GM23338 (cell line): ENCODE results near the gene C1orf21. TPM values are rescaled to one million over a fixed set of nuclear protein-coding genes. Genes with fewer than 3 reads are reported as not detected.

Experiments used
- ATAC-seq: fragments of 200-7000 bp; cut with Tn5 transposase; 3 replicates; pipeline ENCODE4 v1.9.1; 2020
- DNase-seq: peaks from one replicate; pipeline ENCODE4 v3.0.0-alpha.2; 2015; ENCODE audit warnings: low spot score
- H2AFZ ChIP-seq: fragments of 200-600 bp; sonication (generic); 2 replicates; pipeline ENCODE4 v1.8.0; 2016; ENCODE audit warnings: antibody characterized with exemption, mild to moderate bottlenecking, moderate library complexity
- H3F3A ChIP-seq: fragments of 200-600 bp; sonication (generic); replicated peaks from 2 replicates; pipeline ENCODE4 v1.8.0; 2017; ENCODE audit warnings: antibody characterized with exemption, mixed run types, low read depth
- H3K27ac ChIP-seq: fragments of 200-600 bp; sonication (generic); 2 replicates; pipeline ENCODE4 v1.6.1; 2016; ENCODE audit warnings: low read depth
- H3K27me3 ChIP-seq: fragments of 200-600 bp; sonication (generic); 2 replicates; pipeline ENCODE4 v1.8.0; 2016; ENCODE audit warnings: mild to moderate bottlenecking, mixed run types, moderate library complexity; ENCODE audit not compliant: insufficient read depth
- H3K36me3 ChIP-seq: fragments of 200-600 bp; sonication (generic); 2 replicates; pipeline ENCODE4 v1.8.0; 2016; ENCODE audit warnings: mild to moderate bottlenecking; ENCODE audit not compliant: insufficient read depth
- H3K4me1 ChIP-seq: fragments of 200-600 bp; sonication (generic); 2 replicates; pipeline ENCODE4 v1.8.0; 2016; ENCODE audit warnings: mild to moderate bottlenecking, moderate library complexity; ENCODE audit not compliant: insufficient read depth
- H3K4me2 ChIP-seq: fragments of 200-600 bp; sonication (generic); 2 replicates; pipeline ENCODE4 v1.7.1; 2017; ENCODE audit warnings: mixed run types
- H3K4me3 ChIP-seq: fragments of 200-600 bp; sonication (generic); 2 replicates; pipeline ENCODE4 v1.6.1; 2016; ENCODE audit warnings: mixed run types
- H3K79me2 ChIP-seq: fragments of 200-600 bp; sonication (generic); replicated peaks from 2 replicates; pipeline ENCODE4 v1.8.0; 2017; ENCODE audit warnings: mild to moderate bottlenecking; ENCODE audit not compliant: insufficient read depth
- H3K9me2 ChIP-seq: fragments of 200-600 bp; sonication (generic); 2 replicates; pipeline ENCODE4 v1.8.0; 2017; ENCODE audit not compliant: insufficient read depth
- H4K20me1 ChIP-seq: fragments of 200-600 bp; sonication (generic); replicated peaks from 2 replicates; pipeline ENCODE4 v1.8.0; 2017; ENCODE audit warnings: mild to moderate bottlenecking; ENCODE audit not compliant: insufficient read depth
- H3K27ac Mint-ChIP-seq: 2 replicates; pipeline ENCODE4 v1.8.0; 2020; ENCODE audit warnings: inconsistent platforms, mild to moderate bottlenecking, moderate library complexity, mixed read lengths
- H3K27me3 Mint-ChIP-seq: 3 replicates; pipeline ENCODE4 v1.8.0; 2022; ENCODE audit warnings: low read depth, mild to moderate bottlenecking, moderate library complexity, mixed read lengths, inconsistent platforms; ENCODE audit not compliant: insufficient read depth, poor library complexity
- H3K36me3 Mint-ChIP-seq: 3 replicates; pipeline ENCODE4 v1.8.0; 2021; ENCODE audit warnings: low read depth, mild to moderate bottlenecking, inconsistent platforms, moderate library complexity, mixed read lengths
- H3K4me1 Mint-ChIP-seq: 3 replicates; pipeline ENCODE4 v1.8.0; 2020; ENCODE audit warnings: mild to moderate bottlenecking, inconsistent platforms, mixed read lengths
- H3K4me3 Mint-ChIP-seq: 3 replicates; pipeline ENCODE4 v1.8.0; 2021; ENCODE audit warnings: moderate library complexity, mild to moderate bottlenecking, inconsistent platforms, mixed read lengths
- H3K9me3 Mint-ChIP-seq: 3 replicates; pipeline ENCODE4 v1.8.0; 2020; ENCODE audit warnings: moderate library complexity, mild to moderate bottlenecking, inconsistent platforms, mixed read lengths
- CREB1 ChIP-seq: fragments of 250-450 bp; sonication (Bioruptor Pico); IDR thresholded peaks from 2 replicates; pipeline ENCODE4 v1.5.0; 2020; ENCODE audit warnings: low read depth, mild to moderate bottlenecking, moderate library complexity
- EZH2 ChIP-seq: fragments of 200-600 bp; sonication (generic); IDR thresholded peaks from one replicate; pipeline ENCODE4 v1.8.0; 2017; ENCODE audit warnings: antibody characterized with exemption, mild to moderate bottlenecking, low read depth; ENCODE audit not compliant: unreplicated experiment
- EZH2phosphoT487 ChIP-seq: fragments of 200-600 bp; sonication (generic); IDR thresholded peaks from one replicate; pipeline ENCODE4 v1.8.1; 2018; ENCODE audit warnings: antibody characterized with exemption; ENCODE audit not compliant: unreplicated experiment
- JUNB ChIP-seq: IDR thresholded peaks from one replicate; pipeline ENCODE4 v1.6.1; 2016; ENCODE audit warnings: antibody characterized with exemption; ENCODE audit not compliant: unreplicated experiment
- NANOG ChIP-seq: IDR thresholded peaks from 2 replicates; pipeline ENCODE4 v1.6.1; 2016; ENCODE audit warnings: antibody characterized with exemption, borderline replicate concordance
- POLR2AphosphoS5 ChIP-seq: IDR thresholded peaks from 2 replicates; pipeline ENCODE4 v1.6.1; 2016; ENCODE audit warnings: antibody characterized with exemption, low read depth
- STAT1 ChIP-seq: IDR thresholded peaks from one replicate; pipeline ENCODE4 v1.6.1; 2016; ENCODE audit warnings: antibody characterized with exemption; ENCODE audit not compliant: unreplicated experiment
- ZNF114 ChIP-seq: fragments of 250-450 bp; sonication (Bioruptor Pico); IDR thresholded peaks from 2 replicates; pipeline ENCODE4 v1.5.0; 2020; ENCODE audit warnings: mild to moderate bottlenecking, moderate library complexity
- ZNF331 ChIP-seq: fragments of 250-450 bp; sonication (Bioruptor Pico); IDR thresholded peaks from 2 replicates; pipeline ENCODE4 v1.5.0; 2020; ENCODE audit warnings: low read depth, mild to moderate bottlenecking, moderate library complexity
- polyA plus RNA-seq: library from polyadenylated mRNA; unstranded; fragments of >200 nt; fragmentation: Nextera tagmentation; extraction: Ambion mirVana; gene quantifications from 2 replicates; pipeline ENCODE4 v1.2.1, GENCODE V29; 2016
- total RNA-seq: library from RNA; depleted of rRNA; stranded (reverse); fragments of >200 nt; shearing (Covaris generic); gene quantifications from 2 replicates; pipeline ENCODE4 v1.2.3, GENCODE V29; 2014
- TF ChIP-seq, protein P1 (sequence below), 2 experiments: fragments of 200-600 bp in 1 of 2; sonication (generic) in 1 of 2; conservative IDR thresholded peaks; 2 replicates each; pipeline versions ENCODE4 v1.5.1 to v1.6.1; 2016 to 2017; ENCODE audit warnings: antibody characterized with exemption in 2 of 2, low read depth in 2 of 2, mild to moderate bottlenecking in 2 of 2, moderate library complexity in 1 of 2
- TF ChIP-seq, protein P2 (sequence below): IDR thresholded peaks from 2 replicates; pipeline ENCODE4 v1.6.1; 2016; ENCODE audit warnings: antibody characterized with exemption
- TF ChIP-seq, protein P3 (sequence below): IDR thresholded peaks from one replicate; pipeline ENCODE4 v1.6.1; 2018; ENCODE audit warnings: antibody characterized with exemption; ENCODE audit not compliant: unreplicated experiment

Gene C1orf21
- total and polyA plus RNA-seq, 2 experiments from 2014 or later, result 28.0 to 40.4 TPM

DNA sequence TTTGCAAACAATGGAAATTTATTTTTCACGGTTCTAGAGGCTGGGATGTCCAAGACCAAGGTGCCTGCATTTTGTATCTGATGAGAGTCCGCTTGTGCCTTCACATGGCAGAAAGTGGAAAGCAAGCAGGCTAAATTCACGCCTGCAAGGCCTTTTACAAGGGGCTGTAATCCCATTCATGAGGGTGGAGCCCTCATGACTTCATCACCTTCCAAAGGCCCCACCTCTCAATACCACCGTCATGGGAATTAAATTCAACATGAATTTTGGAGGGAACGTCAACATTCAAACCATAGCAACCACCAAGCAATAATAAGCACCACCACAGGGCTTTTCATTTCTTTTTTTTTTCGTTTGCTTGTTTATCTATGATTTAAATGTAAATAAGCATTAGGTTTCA, 115.3 kb downstream of the C1orf21 start:
- H3K4me3 ChIP-seq, result no peak overlapping the region
- Mint-ChIP-seq H3K4me3 (no peak overlapping the region), H3K27me3 (no peaks in the 10 kb centered on the region), H3K4me1 (peaks cover 22% of the 10 kb centered on the region), H3K36me3 (no peaks in the 10 kb centered on the region; the same call in 2 of the 3 replicates), H3K9me3 (no peaks in the 10 kb centered on the region), H3K27ac (no peak overlapping the region)
- TF ChIP-seq CREB1, result no peak
- TF ChIP-seq EZH2, result no peak
- no peak for TF ChIP-seq EZH2phosphoT487
- TF ChIP-seq NANOG, result no peak
- H3K4me1 ChIP-seq, result peaks cover 47% of the 10 kb centered on the region
- H3F3A ChIP-seq, result no peaks in the 10 kb centered on the region
- H3K79me2 ChIP-seq, result peaks cover 67% of the 10 kb centered on the region
- H3K9me2 ChIP-seq, result no peaks in the 10 kb centered on the region
- no peak overlapping the region for H3K4me2 ChIP-seq
- no peak overlapping the region for H3K27ac ChIP-seq
- DNase-seq, result no peak
- no peaks in the 10 kb centered on the region for H3K36me3 ChIP-seq
- H2AFZ ChIP-seq, result no peak overlapping the region
- no peaks in the 10 kb centered on the region for H4K20me1 ChIP-seq
- H3K27me3 ChIP-seq, result no peaks in the 10 kb centered on the region
- no peak for ATAC-seq

DNA sequence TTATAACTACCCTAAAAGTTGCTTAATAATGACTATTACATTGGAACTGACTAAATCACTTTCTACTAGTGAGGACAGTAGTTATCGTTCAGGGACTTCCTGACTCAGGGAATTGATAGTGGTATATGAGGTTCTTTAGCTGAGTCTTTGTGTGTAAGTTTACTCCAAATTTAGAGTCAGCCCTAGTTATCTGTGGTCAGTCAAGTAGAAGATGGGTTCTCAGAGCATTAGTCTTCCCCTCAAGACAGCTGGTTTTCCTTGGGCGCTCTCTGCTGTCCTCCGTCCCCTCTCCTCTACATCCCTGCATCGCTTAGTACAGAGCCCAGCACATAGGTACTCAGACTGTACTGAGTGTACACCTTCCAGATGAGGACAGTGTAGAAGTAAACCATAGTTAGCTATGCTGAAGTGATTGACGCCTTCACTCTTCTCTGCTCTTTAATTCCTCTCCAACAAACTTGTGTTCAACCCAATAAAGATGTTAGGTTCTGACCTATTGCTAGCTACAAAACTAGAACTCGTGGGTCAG, 116.5 kb downstream of the C1orf21 start:
- H3K4me3 Mint-ChIP-seq, result no peak overlapping the region
- H2AFZ ChIP-seq, result no peak overlapping the region
- no peaks in the 10 kb centered on the region for H3F3A ChIP-seq
- no peaks in the 10 kb centered on the region for H3K27me3 ChIP-seq
- H3K36me3 Mint-ChIP-seq, result no peaks in the 10 kb centered on the region; the same call in 2 of the 3 replicates
- no peaks in the 10 kb centered on the region for H3K9me2 ChIP-seq
- H3K4me1 Mint-ChIP-seq, result peaks cover 22% of the 10 kb centered on the region
- no peak overlapping the region for H3K27ac Mint-ChIP-seq
- no peaks in the 10 kb centered on the region for H3K36me3 ChIP-seq
- DNase-seq (no peak), ATAC-seq (0 out of 3 replicates have a peak, but pooled peaks have one; percentile 19)
- peaks cover 66% of the 10 kb centered on the region for H3K79me2 ChIP-seq
- H3K9me3 Mint-ChIP-seq, result no peaks in the 10 kb centered on the region
- no peak overlapping the region for H3K4me3 ChIP-seq
- H3K4me1 ChIP-seq, result peaks cover 39% of the 10 kb centered on the region
- no peaks in the 10 kb centered on the region for H3K27me3 Mint-ChIP-seq
- peak overlapping the region; percentile 16; the same call in 1 of the 2 replicates for H3K27ac ChIP-seq
- TF ChIP-seq EZH2phosphoT487 (no peak), JUNB (no peak), POLR2AphosphoS5 (no peak), EZH2 (no peak), CREB1 (no peak), STAT1 (no peak), ZNF331 (no peak), ZNF114 (CRISPR knock-in tag) (no peak)
- TF ChIP-seq, protein P1, sequence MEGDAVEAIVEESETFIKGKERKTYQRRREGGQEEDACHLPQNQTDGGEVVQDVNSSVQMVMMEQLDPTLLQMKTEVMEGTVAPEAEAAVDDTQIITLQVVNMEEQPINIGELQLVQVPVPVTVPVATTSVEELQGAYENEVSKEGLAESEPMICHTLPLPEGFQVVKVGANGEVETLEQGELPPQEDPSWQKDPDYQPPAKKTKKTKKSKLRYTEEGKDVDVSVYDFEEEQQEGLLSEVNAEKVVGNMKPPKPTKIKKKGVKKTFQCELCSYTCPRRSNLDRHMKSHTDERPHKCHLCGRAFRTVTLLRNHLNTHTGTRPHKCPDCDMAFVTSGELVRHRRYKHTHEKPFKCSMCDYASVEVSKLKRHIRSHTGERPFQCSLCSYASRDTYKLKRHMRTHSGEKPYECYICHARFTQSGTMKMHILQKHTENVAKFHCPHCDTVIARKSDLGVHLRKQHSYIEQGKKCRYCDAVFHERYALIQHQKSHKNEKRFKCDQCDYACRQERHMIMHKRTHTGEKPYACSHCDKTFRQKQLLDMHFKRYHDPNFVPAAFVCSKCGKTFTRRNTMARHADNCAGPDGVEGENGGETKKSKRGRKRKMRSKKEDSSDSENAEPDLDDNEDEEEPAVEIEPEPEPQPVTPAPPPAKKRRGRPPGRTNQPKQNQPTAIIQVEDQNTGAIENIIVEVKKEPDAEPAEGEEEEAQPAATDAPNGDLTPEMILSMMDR (conservative IDR thresholded peaks at IDR 0.05; ENCODE audit: low read depth in 2 of 2), result no peak
- TF ChIP-seq, protein P2, sequence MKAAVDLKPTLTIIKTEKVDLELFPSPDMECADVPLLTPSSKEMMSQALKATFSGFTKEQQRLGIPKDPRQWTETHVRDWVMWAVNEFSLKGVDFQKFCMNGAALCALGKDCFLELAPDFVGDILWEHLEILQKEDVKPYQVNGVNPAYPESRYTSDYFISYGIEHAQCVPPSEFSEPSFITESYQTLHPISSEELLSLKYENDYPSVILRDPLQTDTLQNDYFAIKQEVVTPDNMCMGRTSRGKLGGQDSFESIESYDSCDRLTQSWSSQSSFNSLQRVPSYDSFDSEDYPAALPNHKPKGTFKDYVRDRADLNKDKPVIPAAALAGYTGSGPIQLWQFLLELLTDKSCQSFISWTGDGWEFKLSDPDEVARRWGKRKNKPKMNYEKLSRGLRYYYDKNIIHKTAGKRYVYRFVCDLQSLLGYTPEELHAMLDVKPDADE, result no peak
- TF ChIP-seq, protein P3, sequence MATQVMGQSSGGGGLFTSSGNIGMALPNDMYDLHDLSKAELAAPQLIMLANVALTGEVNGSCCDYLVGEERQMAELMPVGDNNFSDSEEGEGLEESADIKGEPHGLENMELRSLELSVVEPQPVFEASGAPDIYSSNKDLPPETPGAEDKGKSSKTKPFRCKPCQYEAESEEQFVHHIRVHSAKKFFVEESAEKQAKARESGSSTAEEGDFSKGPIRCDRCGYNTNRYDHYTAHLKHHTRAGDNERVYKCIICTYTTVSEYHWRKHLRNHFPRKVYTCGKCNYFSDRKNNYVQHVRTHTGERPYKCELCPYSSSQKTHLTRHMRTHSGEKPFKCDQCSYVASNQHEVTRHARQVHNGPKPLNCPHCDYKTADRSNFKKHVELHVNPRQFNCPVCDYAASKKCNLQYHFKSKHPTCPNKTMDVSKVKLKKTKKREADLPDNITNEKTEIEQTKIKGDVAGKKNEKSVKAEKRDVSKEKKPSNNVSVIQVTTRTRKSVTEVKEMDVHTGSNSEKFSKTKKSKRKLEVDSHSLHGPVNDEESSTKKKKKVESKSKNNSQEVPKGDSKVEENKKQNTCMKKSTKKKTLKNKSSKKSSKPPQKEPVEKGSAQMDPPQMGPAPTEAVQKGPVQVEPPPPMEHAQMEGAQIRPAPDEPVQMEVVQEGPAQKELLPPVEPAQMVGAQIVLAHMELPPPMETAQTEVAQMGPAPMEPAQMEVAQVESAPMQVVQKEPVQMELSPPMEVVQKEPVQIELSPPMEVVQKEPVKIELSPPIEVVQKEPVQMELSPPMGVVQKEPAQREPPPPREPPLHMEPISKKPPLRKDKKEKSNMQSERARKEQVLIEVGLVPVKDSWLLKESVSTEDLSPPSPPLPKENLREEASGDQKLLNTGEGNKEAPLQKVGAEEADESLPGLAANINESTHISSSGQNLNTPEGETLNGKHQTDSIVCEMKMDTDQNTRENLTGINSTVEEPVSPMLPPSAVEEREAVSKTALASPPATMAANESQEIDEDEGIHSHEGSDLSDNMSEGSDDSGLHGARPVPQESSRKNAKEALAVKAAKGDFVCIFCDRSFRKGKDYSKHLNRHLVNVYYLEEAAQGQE, result no peak
- H3K4me2 ChIP-seq, result no peak overlapping the region
- H4K20me1 ChIP-seq, result no peaks in the 10 kb centered on the region
